NCI-H526 treated with DMSO at 0.1 percent for 48 hours (cell line): ENCODE results near the gene CENATAC.
"Not testable (repeated sequence)": the region's sequence is repeated elsewhere in the genome, so short reads cannot be mapped to it uniquely, and the experiment has no call there.

Experiments
- DNase-seq: peaks from one replicate; lab custom pipeline; 2025; lab: John Stamatoyannopoulos, UW

CENATAC gene

DNA sequence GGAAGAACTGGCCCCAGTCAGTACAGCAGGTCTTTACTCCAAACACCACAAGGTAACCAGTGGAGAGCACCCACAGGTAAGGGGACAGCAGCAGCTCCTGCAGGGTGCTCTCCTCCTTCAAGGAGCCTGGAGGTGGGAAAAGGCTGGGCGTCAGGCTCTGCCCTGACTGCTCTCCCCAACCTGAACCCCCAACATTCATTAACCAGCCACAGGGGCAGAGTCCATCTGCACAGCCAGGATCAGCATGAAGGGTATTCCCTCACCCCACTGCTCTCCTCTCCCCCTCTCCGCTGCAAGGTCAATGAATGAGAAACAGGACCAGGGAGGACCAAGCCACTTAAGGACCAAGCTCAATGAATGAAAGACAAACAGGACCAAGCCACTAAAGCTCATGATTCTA lies 29.0 kb downstream of the CENATAC start:
- no peak for DNase-seq

DNA sequence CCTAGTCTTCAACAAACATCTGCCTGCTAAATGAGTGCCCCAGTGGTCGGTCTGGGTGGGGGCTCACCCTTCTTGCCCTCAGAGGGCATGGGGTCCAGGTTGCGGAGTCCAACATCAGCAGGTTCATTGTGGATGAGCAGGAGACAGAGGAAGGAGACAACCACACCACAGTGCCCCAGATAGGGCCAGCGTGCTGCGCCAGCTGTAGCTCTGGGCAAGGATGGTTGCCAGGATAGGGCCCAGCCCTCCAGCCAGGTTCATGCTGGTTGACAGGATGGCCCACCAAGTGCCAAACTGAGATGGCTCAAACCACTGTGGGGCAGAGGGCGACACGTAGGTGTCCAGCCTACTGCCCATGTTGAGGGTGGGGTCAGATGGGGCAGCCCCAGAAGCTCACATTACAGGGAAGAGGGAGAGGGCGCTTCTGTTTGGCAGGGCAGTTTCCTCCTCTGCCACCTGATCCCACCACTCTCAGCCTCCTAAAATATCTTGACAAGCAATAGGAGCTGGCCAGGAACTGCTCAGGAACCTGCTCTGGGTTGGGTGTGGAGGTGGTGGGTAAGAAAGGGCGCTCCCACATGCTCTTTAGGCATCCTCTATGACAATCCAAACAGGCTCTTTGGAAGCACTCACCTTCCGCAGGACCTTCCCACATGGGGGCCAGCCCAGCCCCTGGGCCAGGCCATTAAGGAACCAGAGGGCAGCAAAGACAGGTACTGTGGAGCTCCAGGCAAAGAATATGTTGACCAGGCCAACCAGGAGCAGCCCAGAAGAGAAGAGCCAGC lies 29.8 kb downstream of the CENATAC start:
- no peak for DNase-seq

DNA sequence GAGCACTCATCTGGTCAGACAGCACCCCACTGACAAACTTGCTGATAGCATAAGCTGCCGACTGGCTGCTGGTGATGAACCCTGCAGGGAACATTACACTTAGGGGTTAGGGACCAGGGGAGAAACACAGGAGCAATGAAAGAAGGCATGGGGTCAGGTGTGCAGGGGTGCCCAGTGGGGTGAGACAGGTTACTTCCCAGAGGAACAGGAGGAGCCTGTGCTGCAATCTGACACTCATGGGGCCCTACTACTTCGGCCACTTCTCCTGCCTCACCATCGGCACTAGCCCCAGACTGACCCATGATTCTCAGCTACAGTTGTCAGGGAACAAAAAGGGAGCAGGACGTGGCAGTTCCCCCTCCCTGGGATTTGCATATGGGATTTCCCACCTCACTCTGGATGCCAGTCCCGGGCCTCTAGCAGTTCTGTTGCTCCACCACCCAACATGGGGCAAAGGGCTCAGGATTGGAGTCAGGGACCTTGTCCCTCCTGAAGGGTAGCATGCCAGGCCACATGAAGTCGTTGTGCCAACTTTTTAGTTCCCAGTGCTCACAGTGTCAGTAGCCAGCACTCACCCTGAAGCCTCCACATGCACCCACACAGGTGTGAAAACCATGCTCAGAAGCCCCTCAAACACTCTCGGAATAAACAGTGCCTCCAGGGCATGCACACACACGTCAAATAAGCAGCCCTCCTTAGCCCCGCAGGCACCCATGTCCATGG lies 30.6 kb downstream of the CENATAC start:
- no peak for DNase-seq

- DNase-seq, result no peak
These were observed 31.1 kb downstream of the CENATAC start for GRCh38 chr11:119029069-119029339.

DNA sequence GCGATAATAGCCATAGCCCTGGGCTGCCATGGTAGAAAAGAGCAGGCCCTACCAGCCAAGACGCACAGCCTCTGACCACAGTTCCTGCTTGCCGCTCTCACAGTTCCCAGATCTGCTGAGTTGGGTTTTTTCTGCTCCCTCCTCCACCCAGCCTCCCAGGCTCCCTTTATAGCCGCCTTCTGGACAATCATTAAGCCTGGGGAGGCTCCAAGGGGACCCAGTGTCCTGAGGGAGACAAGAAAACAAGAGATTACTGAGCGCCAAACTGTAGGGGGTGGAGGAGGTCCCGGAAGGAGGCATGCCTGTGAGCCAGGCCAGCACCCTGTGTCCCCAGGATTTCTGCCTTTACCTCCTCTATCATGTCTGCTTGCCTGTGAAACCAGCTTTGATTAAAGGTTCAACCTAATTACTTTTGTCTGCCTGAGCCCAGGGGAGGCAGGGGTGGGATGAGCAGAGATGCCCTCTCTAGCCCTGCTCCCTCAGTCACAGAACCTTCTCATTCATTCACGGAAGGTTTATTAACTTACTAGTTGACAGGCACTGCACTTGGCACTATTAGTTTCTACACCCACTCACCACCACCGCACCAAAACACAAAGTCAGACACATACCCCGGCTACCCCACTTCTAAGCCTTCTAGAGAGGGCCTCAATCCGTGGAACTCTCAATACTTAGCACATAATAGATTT lies 31.5 kb downstream of the CENATAC start:
- no peak for DNase-seq

- no peak for DNase-seq
These were observed 32.0 kb downstream of the CENATAC start for GRCh38 chr11:119030029-119030328.

DNA sequence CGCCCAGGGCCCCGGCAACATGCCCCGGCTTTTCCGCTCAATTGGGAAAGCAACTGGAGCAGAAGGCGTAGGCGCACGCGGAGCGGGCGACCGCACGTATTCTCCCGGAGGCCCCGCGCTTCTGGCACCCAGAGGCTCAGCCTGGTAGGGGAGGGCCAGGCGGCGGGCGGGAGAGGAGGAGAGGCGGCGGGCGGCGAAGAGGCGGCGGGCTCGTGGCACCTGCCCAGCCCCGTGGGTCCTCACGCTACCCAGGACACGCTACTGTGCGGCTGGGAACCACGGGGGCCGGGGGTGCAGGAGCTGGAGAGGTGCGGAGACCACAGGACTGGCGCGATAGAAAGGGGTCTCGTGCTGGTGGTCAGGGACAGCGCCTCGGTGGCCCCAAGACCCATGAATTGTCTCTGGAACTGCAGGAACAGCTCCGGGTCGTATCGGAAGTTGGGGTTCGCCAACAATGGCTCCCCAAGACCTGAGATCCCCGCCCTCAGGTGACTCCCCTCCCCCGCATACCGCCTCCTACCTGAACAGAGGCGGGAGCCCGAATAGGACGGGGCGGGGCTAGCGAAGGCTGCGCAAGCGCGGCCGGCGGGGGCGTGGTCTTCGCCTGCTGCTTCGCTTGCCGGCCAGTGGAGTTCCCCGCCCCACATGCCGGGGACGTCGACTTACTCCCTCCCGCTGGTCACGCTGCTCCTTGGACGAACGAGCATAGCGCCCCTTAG lies 32.5 kb downstream of the CENATAC start, which contains the start of gene SLC37A4:
TSS of gene SLC37A4 (minus strand) at position 549 of the 719 bp plus-strand sequence.
- DNase-seq, result peak; percentile 99

- DNase-seq, result no peak
These were observed 34.0 kb downstream of the CENATAC start for GRCh38 chr11:119031912-119032280.

- DNase-seq, result not testable (repeated sequence)
These were observed 35.5 kb downstream of the CENATAC start for GRCh38 chr11:119033421-119033820.

DNA sequence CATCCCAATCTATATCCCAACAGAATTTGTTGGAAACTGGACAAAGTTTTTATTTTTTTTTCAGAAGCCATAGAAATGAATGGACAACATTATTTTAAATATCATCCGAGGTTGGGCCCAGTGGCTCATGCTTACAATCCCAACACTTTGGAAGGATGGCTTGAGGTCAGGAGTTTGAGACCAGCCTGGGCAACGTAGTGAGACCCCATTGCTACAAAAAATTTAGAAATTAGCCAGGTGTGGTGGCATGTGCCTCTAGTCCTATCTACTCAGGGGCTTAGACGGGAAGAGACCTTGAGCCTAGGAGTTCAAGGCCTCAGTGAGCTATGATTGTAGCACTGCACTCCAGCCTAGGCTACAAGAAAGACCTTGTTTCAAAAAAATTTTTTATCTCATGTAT lies 36.9 kb downstream of the CENATAC start:
- no peak for DNase-seq

DNA sequence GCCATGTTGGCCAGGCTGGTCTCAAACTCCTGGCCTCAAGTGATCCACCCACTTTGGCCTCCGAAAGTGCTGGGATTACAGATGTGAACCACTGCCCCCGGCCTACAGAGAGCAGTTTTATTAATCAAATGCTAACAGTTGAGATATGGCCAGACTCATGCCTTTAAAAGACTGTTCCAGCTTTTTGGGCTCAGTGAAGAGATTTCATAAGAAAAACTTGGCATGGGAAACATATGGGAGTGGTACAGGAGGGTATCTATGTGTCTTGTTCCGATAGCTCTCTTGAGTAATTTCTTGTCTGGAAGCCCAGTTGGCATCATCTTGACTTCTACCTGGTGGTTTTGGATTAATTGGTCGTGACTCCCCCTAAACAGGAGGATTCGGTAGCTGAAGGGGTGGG lies 40.9 kb downstream of the CENATAC start:
- no peak for DNase-seq

- not testable (repeated sequence) for DNase-seq
These were observed 41.5 kb downstream of the CENATAC start for GRCh38 chr11:119039471-119039870.

GRCh38 chr11:119041821-119042514 lies 44.0 kb downstream of the CENATAC start:
- DNase-seq, result no peak

GRCh38 chr11:119042927-119043326 lies 45.0 kb downstream of the CENATAC start:
- DNase-seq, result no peak

- no peak for DNase-seq
These were observed 46.8 kb downstream of the CENATAC start for GRCh38 chr11:119044708-119045107.

- DNase-seq, result no peak
These were observed 48.6 kb downstream of the CENATAC start for GRCh38 chr11:119046489-119046888.

DNA sequence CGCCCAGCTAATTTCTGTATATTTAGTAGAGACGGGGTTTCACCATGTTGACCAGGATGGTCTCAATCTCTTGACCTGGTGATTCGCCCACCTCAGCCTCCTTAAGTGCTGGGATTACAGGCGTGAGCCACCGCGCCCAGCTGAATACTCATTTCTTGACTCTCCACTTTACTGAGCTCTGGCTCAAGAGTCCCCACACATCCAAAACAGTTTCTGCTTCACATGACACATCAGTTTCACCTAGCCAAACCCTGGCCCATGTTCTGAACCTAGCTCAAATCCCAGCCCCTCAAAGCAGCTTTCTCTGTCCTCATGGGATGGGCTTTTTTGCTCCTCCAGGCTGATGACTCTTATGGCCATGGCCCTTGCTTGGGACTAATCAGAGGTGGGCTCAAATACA lies 49.3 kb downstream of the CENATAC start:
- DNase-seq, result no peak

DNA sequence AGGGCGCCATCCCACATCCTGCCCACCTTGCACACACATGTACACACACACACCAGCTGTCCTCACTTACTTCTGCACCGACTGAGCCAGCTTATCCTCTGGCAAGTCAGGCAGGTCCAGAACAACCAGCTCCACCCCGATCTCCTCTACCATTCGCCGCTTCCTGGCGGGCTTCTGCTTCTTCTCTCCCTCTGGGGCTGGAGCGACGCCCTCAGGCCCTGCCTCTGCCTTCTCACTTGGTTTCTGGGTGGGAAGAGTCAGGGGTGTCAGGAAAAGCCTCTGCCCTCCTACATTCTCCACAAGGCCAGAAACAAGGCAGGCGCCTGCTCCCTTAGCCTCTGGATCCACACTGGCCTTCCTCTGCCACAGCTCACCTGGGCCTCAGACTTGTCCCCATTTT lies 50.7 kb downstream of the CENATAC start:
- DNase-seq, result no peak

GRCh38 chr11:119049081-119049480 lies 51.1 kb downstream of the CENATAC start:
- no peak for DNase-seq

GRCh38 chr11:119051440-119052162 lies 53.7 kb downstream of the CENATAC start:
- no peak for DNase-seq

DNA sequence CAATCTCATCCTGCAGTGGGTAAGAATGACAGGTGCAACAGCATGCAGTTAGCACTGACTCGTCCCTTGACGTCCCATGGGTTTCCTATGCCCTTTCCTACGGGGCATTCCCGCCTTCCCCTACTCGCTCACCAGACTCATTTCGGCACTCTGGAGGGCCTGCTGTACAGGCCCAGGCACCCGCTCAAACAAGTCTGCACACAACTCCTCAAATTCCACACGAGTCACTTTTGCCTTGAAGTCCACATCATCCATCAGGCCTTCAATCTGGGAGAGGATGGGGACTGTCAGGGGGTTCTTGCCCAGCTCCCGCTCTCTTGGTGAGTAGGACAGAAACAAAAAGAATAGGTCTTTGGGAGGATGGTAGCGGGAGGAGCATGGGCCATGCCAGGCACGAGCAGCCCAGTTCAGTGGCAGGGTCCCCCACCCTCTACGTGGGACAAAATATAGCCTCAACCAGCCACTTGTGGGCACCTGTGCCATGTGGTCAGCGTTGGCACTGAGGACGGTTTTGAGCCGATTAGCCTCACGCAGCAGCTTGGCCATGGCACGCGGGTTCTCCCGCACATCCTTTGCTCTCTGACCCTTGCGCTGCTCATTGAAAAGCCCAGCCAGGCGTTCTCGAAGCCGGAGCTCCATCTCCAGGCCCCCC lies 54.4 kb downstream of the CENATAC start:
- no peak for DNase-seq
